ENCODE results near the gene ZEB1. TPM values are rescaled to one million over a fixed set of nuclear protein-coding genes. Genes with fewer than 3 reads are reported as not detected.

The ZEB1 gene
- total RNA-seq, 2 experiments from 2014 or later = 24.8 to 29.1 TPM

DNA sequence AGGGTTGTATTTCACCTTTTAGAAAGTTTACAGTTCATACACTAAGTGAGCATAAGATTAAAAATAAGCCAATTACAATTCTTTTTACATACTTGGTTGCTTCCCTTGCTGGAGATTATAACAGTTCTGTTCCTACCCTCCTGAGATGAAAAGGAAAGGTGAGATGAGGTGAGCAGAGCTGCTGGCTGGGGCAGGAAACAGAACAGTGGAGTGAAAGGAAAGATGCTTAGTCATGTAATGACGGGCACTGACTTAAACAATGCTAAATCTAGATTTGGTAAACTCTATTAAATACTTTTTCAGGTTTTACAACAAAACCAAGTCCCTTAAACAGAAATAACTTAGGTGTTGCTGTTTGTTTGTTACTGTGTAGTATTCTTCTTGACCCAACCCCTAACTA, 19.9 kb upstream of the ZEB1 start:
- Mint-ChIP-seq H3K9me3 (no peaks in the 10 kb centered on the region), H3K36me3 (ENCODE audit: low read depth) (no peaks in the 10 kb centered on the region), H3K4me3 (no peak overlapping the region), H3K4me1 (ENCODE audit: low read depth) (peaks cover 4% of the 10 kb centered on the region), H3K27ac (no peak overlapping the region), H3K27me3 (ENCODE audit: low read depth) (no peaks in the 10 kb centered on the region)
- intact Hi-C loops (cut with micrococcal nuclease) = no loop called here
- CTCF ChIA-PET = no interaction called here
- peak; percentile 41 for DNase-seq

DNA sequence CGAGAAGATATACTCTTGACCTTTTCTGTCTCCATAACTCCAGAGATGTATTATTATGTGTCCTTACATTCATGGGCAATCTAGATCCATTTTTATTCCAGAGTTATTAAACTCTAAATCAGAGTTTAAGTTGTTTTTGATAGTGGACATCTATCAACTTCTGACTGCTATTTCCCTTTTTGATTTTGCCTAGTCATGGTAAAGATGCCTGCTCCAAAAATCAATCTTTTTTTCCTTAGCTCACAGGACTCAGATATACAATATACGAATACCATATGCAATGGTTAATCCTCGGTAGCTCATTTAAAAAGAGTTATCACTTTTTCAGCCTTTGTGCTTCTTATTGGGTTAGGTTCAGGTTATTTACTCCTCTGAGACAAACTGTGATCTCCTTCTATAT, 15.8 kb upstream of the ZEB1 start:
- no peak overlapping the region for H3K4me3 Mint-ChIP-seq
- peaks cover 4% of the 10 kb centered on the region for H3K4me1 Mint-ChIP-seq (ENCODE audit: low read depth)
- DNase-seq = no peak
- H3K27ac Mint-ChIP-seq = no peak overlapping the region
- H3K27me3 Mint-ChIP-seq (ENCODE audit: low read depth) = peaks cover 4% of the 10 kb centered on the region
- intact Hi-C loops (cut with micrococcal nuclease) = no loop called here
- no peaks in the 10 kb centered on the region for H3K36me3 Mint-ChIP-seq (ENCODE audit: low read depth)
- CTCF ChIA-PET = no interaction called here
- H3K9me3 Mint-ChIP-seq = no peaks in the 10 kb centered on the region

DNA sequence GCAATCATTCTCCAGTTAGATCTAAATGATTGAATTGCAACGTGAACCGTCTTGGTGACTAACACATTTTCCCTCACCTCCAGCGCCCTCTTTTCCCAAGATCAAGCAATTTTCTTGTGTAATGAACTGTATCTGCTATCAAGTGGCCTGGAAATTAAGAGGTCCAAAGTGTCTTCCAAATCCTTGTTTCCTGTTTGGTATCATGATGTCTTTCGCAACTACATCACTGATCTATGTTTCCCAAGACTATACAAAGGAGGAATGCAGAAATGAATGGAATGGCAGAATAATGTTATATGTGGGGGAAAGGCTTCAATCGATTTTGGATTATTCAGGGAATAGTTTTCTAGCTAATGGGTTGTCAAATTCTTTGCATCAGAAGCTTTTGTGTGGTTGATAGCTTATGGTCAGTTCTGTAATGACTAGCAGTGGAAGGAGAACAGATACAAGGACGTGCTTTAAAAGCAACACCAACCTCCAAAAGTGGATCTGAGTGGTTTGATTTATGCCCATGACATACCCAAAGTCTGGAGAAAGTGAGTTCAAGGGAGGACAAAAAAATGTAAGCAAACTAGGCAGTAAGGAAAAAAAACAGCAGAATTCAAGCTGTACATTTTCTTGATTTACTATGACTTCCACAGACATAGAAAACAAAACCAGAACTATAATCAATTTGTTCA, 14.6 kb upstream of the ZEB1 start:
- no peak overlapping the region for H3K27ac Mint-ChIP-seq

DNA sequence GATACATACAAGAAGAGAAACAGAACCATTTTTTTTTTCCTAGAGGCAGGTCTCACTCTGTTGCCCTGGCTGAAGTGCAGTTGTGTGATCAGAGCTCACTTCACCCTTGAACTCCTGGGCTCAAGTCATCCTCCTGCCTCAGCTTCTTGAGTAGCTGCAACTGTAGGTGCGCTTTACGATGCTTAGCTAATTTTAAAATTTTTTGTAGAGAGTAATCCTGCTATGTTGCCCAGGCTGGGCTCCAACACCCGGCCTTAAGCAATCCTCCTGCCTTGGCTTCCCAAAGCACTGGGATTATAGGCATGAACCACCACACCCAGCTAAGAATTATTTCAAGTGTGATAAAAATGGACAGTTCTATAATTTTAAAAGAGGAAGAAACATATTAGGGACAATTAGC, 5.6 kb upstream of the ZEB1 start:
- intact Hi-C loops (cut with micrococcal nuclease) = no loop called here
- Mint-ChIP-seq H3K36me3 (ENCODE audit: low read depth) (peaks cover 2% of the 10 kb centered on the region), H3K9me3 (no peaks in the 10 kb centered on the region), H3K4me3 (no peak overlapping the region), H3K27me3 (ENCODE audit: low read depth) (no peaks in the 10 kb centered on the region), H3K27ac (no peak overlapping the region), H3K4me1 (ENCODE audit: low read depth) (peaks cover 12% of the 10 kb centered on the region)
- DNase-seq = no peak
- CTCF ChIA-PET = interaction anchor here (1.0 kb wide), 1 partner anchor 282 kb away, joined by 3 read pairs; the partner anchor contains the start of gene ZNF438

More for the DNA sequence above, 14.6 kb upstream of the ZEB1 start:
- no peak for DNase-seq
- Mint-ChIP-seq H3K4me1 (ENCODE audit: low read depth) (no peaks in the 10 kb centered on the region), H3K36me3 (ENCODE audit: low read depth) (no peaks in the 10 kb centered on the region), H3K9me3 (no peaks in the 10 kb centered on the region), H3K4me3 (no peak overlapping the region), H3K27me3 (ENCODE audit: low read depth) (peaks cover 4% of the 10 kb centered on the region)
- intact Hi-C loops (cut with micrococcal nuclease) = no loop called here
- CTCF ChIA-PET = no interaction called here

DNA sequence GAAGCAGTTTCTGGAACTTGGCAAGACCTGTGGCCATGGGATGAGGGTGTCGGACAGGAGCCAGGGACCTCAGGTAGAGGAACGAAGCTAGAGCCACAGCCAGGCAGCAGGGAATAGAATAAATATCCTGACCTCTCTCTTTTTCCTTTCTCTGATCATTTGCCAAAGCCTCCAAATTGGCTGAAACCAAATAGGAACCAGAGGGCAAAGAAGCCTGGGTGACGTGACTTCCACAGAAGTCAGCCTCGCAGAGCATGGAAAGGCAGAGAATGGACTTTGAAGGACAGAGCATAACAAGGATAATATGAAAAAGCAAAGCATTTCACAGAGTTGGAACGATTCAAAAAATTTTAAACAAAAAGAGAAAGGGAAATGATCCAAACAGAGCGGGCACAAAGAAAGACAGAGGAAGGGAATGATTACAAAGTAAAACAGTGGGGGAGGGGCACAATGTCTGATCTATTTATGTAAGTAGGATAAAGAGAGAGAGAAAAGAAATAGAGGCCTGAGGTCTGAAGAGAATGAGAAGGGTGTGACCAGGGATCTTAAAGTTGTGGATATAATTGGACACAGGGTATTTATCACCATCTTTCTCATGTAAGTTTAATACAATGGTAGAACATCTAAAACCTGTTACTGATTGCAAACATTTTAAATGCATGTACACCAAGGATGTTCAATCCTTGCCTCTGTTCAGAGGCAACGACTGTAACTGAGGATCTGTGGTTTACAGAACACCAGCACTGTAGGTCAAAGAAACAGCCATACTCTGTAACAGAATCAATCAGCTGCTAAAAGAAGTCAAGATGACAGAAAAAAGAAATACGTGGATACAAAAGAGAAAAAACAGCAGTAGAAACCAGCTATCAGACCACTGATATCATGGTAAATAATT, 4.5 kb upstream of the ZEB1 start:
- intact Hi-C loops (cut with micrococcal nuclease) = loop anchor here (5.0 kb wide), 1 partner anchor 327 kb away; no protein-coding TSS in a partner anchor
- Mint-ChIP-seq H3K36me3 (ENCODE audit: low read depth) (peaks cover 3% of the 10 kb centered on the region), H3K9me3 (no peaks in the 10 kb centered on the region), H3K4me1 (ENCODE audit: low read depth) (peaks cover 12% of the 10 kb centered on the region), H3K27ac (no peak overlapping the region), H3K4me3 (no peak overlapping the region), H3K27me3 (ENCODE audit: low read depth) (no peaks in the 10 kb centered on the region)
- CTCF ChIA-PET = interaction anchor here (1.0 kb wide), 1 partner anchor 283 kb away, joined by 3 read pairs; the partner anchor contains the start of gene ZNF438
- DNase-seq = no peak

DNA sequence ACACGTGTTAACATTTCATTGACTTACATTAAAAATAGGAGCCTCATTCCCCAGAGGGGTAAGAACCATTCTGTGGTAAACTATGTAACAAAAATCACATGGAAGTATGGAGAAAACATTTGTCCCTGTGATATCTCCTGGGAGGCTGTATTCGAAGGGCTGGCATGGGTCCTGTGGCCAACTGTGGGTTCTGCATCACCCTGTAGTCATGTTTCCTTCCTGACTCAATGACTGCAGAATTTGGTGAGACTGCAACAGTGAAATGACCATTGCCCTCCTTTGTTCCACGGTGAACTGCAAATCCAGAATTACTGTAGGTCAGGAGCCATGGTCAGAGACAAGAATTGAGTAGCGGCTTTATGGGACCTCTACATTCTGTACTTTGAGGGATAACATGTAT, 3.6 kb upstream of the ZEB1 start:
- no peak overlapping the region for H3K4me3 Mint-ChIP-seq
- H3K36me3 Mint-ChIP-seq (ENCODE audit: low read depth) = peaks cover 3% of the 10 kb centered on the region
- no peaks in the 10 kb centered on the region for H3K27me3 Mint-ChIP-seq (ENCODE audit: low read depth)
- intact Hi-C loops (cut with micrococcal nuclease) = loop anchor here (5.0 kb wide), 1 partner anchor 328 kb away; no protein-coding TSS in a partner anchor
- no peak overlapping the region for H3K27ac Mint-ChIP-seq
- DNase-seq = no peak
- CTCF ChIA-PET = no interaction called here
- no peaks in the 10 kb centered on the region for H3K9me3 Mint-ChIP-seq
- H3K4me1 Mint-ChIP-seq (ENCODE audit: low read depth) = peaks cover 12% of the 10 kb centered on the region

DNA sequence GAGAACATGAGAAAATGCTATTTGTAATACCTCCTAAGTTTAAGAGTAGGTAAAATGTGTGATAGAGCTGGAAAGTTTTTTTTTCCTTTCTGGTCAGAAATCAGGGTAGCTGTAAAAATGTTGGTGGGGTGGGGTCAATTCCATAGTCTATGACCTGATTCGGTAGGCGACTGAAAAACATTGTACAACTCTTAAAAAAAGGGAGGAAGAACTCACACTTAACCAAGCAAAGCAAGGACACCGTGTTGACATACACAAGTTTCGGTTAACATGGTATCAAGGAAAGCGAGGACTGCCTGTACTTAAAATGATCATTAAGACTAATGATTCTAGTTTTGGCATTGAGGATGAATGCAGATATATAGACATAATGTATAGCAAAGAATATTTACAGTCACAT, 1.8 kb upstream of the ZEB1 start:
- Mint-ChIP-seq H3K27me3 (ENCODE audit: low read depth) (no peaks in the 10 kb centered on the region), H3K36me3 (ENCODE audit: low read depth) (peaks cover 3% of the 10 kb centered on the region), H3K9me3 (no peaks in the 10 kb centered on the region), H3K4me3 (no peak overlapping the region), H3K27ac (no peak overlapping the region), H3K4me1 (ENCODE audit: low read depth) (peaks cover 21% of the 10 kb centered on the region)
- intact Hi-C loops (cut with micrococcal nuclease) = loop anchor here (5.0 kb wide), 1 partner anchor 330 kb away; no protein-coding TSS in a partner anchor
- DNase-seq = no peak
- CTCF ChIA-PET = interaction anchor here (0.7 to 1.3 kb wide), 3 partner anchors 174 to 234 kb away, joined by 3 read pairs; no protein-coding TSS in a partner anchor

DNA sequence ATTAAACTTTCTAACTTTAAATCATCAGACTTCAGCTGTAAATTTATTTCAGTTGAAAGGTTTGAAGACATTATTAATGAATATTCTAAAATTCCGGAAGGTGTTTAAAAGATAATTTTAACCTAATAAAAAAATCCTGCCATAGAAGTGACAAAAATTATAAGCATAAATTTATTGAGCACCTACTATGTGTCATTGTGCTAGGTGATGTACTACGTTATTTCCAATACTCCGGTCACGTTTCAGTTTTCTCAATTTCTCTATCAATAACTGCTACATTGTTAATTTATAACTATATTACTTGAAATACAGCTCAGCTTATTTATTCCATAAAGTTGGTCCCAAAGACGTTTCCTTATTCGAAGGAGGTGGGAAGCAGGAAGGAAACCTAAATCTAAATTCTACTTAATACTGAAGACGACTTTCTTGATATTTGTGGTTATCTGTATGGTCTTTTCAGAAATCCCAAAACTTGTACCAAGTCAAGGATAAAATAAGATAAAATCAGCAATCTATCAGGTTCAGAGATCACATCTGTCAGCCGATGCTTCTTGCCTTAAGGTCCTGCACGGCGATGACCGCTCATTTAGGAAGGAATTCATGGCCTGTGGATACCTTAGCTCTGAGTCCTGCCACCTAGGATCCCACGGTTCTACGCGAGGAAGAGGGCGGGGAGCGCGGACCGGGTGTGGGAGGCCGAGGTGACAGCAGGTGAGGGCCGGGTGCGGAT, 1.2 kb upstream of the ZEB1 start:
- no peak for DNase-seq
- Mint-ChIP-seq H3K9me3 (no peaks in the 10 kb centered on the region), H3K4me1 (ENCODE audit: low read depth) (peaks cover 27% of the 10 kb centered on the region), H3K27ac (peak overlapping the region; percentile 99), H3K27me3 (ENCODE audit: low read depth) (no peaks in the 10 kb centered on the region), H3K4me3 (peak overlapping the region; percentile 98), H3K36me3 (ENCODE audit: low read depth) (peaks cover 3% of the 10 kb centered on the region)
- CTCF ChIA-PET = interaction anchor here (1.3 kb wide), 1 partner anchor 174 kb away, joined by 3 read pairs; no protein-coding TSS in a partner anchor
- intact Hi-C loops (cut with micrococcal nuclease) = loop anchor here (1.0 to 5.0 kb wide), 7 partner anchors 35 to 389 kb away; no protein-coding TSS in a partner anchor

DNA sequence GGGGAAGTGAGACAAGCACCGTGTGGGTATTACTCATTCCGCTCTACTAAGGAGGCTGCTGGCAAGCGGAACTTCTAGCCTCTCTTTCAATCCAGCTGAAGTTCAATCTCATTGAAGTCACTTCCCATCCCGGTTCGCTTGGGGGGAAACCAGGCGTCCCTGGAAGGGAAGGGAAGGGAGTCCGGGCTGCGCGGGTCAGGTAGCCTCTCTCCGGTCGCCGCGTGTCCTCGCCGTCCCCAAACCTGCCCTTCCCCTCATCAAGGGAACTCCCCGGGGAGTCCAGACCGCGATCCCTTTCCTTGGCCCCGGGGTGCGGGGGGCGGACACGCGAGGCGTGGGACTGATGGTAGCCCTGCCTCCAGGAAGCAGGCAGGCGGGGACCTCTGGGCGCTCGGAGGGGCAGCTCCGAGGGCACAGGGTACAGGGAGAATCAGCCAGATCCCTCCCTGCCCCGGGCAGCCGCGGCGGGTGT, 598 bp upstream of the ZEB1 start:
- Mint-ChIP-seq H3K36me3 (ENCODE audit: low read depth) (peaks cover 3% of the 10 kb centered on the region), H3K27me3 (ENCODE audit: low read depth) (no peaks in the 10 kb centered on the region), H3K9me3 (no peaks in the 10 kb centered on the region), H3K4me1 (ENCODE audit: low read depth) (peaks cover 29% of the 10 kb centered on the region), H3K4me3 (peak overlapping the region; percentile 98), H3K27ac (peak overlapping the region; percentile 99)
- DNase-seq = peak; percentile 88
- CTCF ChIA-PET = interaction anchor here (1.3 kb wide), 1 partner anchor 173 kb away, joined by 3 read pairs; no protein-coding TSS in a partner anchor
- intact Hi-C loops (cut with micrococcal nuclease) = loop anchor here (1.0 to 5.0 kb wide), 7 partner anchors 34 to 389 kb away; no protein-coding TSS in a partner anchor

DNA sequence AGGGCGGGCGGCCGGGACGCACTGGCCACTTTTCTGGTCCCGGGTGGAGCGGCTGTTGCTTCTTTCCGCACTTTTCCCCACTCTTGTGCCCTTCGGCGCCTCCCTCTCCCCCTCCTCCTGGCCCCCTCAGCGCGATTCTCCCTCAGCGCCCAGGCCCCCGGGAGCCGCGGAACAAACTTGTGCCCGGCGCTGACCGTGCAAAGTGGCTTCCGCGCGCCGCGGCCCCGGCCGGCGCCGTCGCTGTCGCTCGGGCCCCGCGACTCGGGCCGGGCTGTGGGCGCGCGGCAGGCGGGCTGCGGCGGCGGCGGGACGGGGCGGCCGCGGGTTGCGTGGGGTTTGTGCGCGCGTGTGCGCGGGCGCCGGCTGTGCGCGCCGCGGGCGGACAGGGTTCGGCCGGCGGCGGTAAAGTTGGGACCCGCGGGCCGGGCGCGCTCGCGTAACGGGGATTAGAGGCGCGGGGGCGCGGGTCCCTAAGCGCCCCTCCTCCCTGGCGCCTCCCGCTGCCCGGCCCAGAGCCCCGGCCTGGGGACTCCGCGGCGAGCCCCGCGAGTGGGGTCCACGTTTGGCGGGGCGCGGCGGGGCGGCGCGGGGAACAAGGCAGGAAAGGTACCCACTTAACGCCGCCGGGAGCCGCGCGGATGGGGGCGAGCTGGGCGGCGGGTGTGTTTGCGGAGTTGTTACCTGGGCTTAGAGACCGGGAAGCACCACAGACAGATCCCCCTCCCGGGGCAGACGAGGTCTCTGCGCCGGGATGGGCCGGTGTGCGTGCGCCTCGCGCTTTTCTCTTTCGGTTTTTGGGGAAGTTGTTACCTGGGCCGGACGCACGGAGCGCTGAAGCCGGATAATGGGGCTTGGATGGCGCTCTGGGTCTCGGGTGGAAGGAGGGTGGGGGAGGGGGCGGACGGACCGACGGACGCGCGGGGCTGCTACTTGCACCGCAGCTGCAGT, 860 bp downstream of the ZEB1 start:
- H3K4me3 Mint-ChIP-seq = peak overlapping the region; percentile 98
- intact Hi-C loops (cut with micrococcal nuclease) = loop anchor here (1.0 to 5.0 kb wide), 14 partner anchors 23 to 1057 kb away; no protein-coding TSS in a partner anchor
- CTCF ChIA-PET = no interaction called here
- no peaks in the 10 kb centered on the region for H3K9me3 Mint-ChIP-seq
- peaks cover 40% of the 10 kb centered on the region for H3K4me1 Mint-ChIP-seq (ENCODE audit: low read depth)
- H3K36me3 Mint-ChIP-seq (ENCODE audit: low read depth) = peaks cover 3% of the 10 kb centered on the region
- H3K27ac Mint-ChIP-seq = peak overlapping the region; percentile 99
- peak; percentile 71 for DNase-seq
- no peaks in the 10 kb centered on the region for H3K27me3 Mint-ChIP-seq (ENCODE audit: low read depth)
